ENCODE data around the gene COX15.

COX15 gene

GRCh38 chr10:99740260-99740659 is 8.3 kb upstream of the COX15 start:
- TF ChIP-seq TCF12 (IDR thresholded peaks at IDR 0.05; ENCODE audit: low read depth) (no peak), MAX (IDR thresholded peaks at IDR 0.05) (no peak), YY1 (IDR thresholded peaks at IDR 0.05; ENCODE audit: low read depth) (no peak), CREB1 (IDR thresholded peaks at IDR 0.05; ENCODE audit: low read depth) (no peak), FOXM1 (IDR thresholded peaks at IDR 0.05; ENCODE audit: borderline replicate concordance, low read depth) (no peak), TAF1 (IDR thresholded peaks at IDR 0.05; ENCODE audit: low read depth) (no peak), TEAD4 (IDR thresholded peaks at IDR 0.05) (no peak), CEBPB (IDR thresholded peaks at IDR 0.05) (no peak), NFIC (IDR thresholded peaks at IDR 0.05) (no peak), ZBTB7A (IDR thresholded peaks at IDR 0.05; ENCODE audit: low read depth) (no peak), RAD21 (IDR thresholded peaks at IDR 0.05; ENCODE audit: low read depth) (no peak), USF1 (IDR thresholded peaks at IDR 0.05) (no peak), EP300 (IDR thresholded peaks at IDR 0.05; ENCODE audit: borderline replicate concordance) (no peak), EGR1 (IDR thresholded peaks at IDR 0.05) (no peak), REST (IDR thresholded peaks at IDR 0.05; ENCODE audit: low read depth) (no peak)

- no peak for TF ChIP-seq EP300 (IDR thresholded peaks at IDR 0.05; ENCODE audit: borderline replicate concordance)
- TF ChIP-seq REST (IDR thresholded peaks at IDR 0.05; ENCODE audit: low read depth), result no peak
- no peak for TF ChIP-seq YY1 (IDR thresholded peaks at IDR 0.05; ENCODE audit: low read depth)
- TF ChIP-seq CREB1 (IDR thresholded peaks at IDR 0.05; ENCODE audit: low read depth), result no peak
- no peak for TF ChIP-seq ZBTB7A (IDR thresholded peaks at IDR 0.05; ENCODE audit: low read depth)
These were observed 1.4 kb upstream of the COX15 start for GRCh38 chr10:99733366-99733765.

- TF ChIP-seq YY1 (IDR thresholded peaks at IDR 0.05; ENCODE audit: low read depth) (no peak), EP300 (IDR thresholded peaks at IDR 0.05; ENCODE audit: borderline replicate concordance) (no peak)
These were observed 458 bp downstream of the COX15 start for GRCh38 chr10:99731306-99732032.

- TF ChIP-seq TAF1 (IDR thresholded peaks at IDR 0.05; ENCODE audit: low read depth) (no peak), MAX (IDR thresholded peaks at IDR 0.05) (0 out of 2 replicates have a peak, but pooled peaks have one; percentile 32)
These were observed 1.9 kb downstream of the COX15 start for GRCh38 chr10:99730026-99730425.

GRCh38 chr10:99720387-99720786 is 11.5 kb downstream of the COX15 start:
- TF ChIP-seq YY1 (IDR thresholded peaks at IDR 0.05; ENCODE audit: low read depth), result no peak
- no peak for TF ChIP-seq RAD21 (IDR thresholded peaks at IDR 0.05; ENCODE audit: low read depth)
- no peak for TF ChIP-seq ZBTB7A (IDR thresholded peaks at IDR 0.05; ENCODE audit: low read depth)
- TF ChIP-seq NFIC (IDR thresholded peaks at IDR 0.05), result no peak
- TF ChIP-seq TAF1 (IDR thresholded peaks at IDR 0.05; ENCODE audit: low read depth), result no peak
- no peak for TF ChIP-seq TCF12 (IDR thresholded peaks at IDR 0.05; ENCODE audit: low read depth)

- no peak for TF ChIP-seq ZBTB7A (IDR thresholded peaks at IDR 0.05; ENCODE audit: low read depth)
- no peak for TF ChIP-seq USF1 (IDR thresholded peaks at IDR 0.05)
These were observed 17.5 kb downstream of the COX15 start for GRCh38 chr10:99714446-99714845.

- TF ChIP-seq YY1 (IDR thresholded peaks at IDR 0.05; ENCODE audit: low read depth), result no peak
- peak; percentile 71 for TF ChIP-seq RAD21 (IDR thresholded peaks at IDR 0.05; ENCODE audit: low read depth)
These were observed 20.7 kb downstream of the COX15 start for GRCh38 chr10:99711129-99711719.

All from Ishikawa (cell line).